Fibroblast of skin of right biceps (primary cell): Measurements from ENCODE around the gene RGS1.

Experiments used
- DNase-seq: peaks from one replicate; pipeline ENCODE4 v3.0.0-alpha.2; 2013

Gene RGS1

GRCh38 chr1:192554904-192555303, 20.7 kb upstream of the RGS1 start:
- no peak for DNase-seq

GRCh38 chr1:192555399-192555798, 20.2 kb upstream of the RGS1 start:
- no peak for DNase-seq

GRCh38 chr1:192557841-192558595, 17.6 kb upstream of the RGS1 start:
- peak; percentile 77 for DNase-seq

- peak; percentile 97 for DNase-seq
Observed at GRCh38 chr1:192559115-192560006, 16.2 kb upstream of the RGS1 start.

- no peak for DNase-seq
Observed at GRCh38 chr1:192561301-192561700, 14.3 kb upstream of the RGS1 start.

GRCh38 chr1:192563129-192563528, 12.4 kb upstream of the RGS1 start:
- DNase-seq = no peak

GRCh38 chr1:192564099-192564498, 11.5 kb upstream of the RGS1 start:
- DNase-seq = no peak

GRCh38 chr1:192565946-192566345, 9.6 kb upstream of the RGS1 start:
- no peak for DNase-seq

GRCh38 chr1:192566657-192567056, 8.9 kb upstream of the RGS1 start:
- no peak for DNase-seq

GRCh38 chr1:192568063-192568462, 7.5 kb upstream of the RGS1 start:
- DNase-seq = no peak

GRCh38 chr1:192571668-192572067, 3.9 kb upstream of the RGS1 start:
- DNase-seq = no peak

GRCh38 chr1:192573499-192573898, 2.1 kb upstream of the RGS1 start:
- DNase-seq = peak; percentile 41

- no peak for DNase-seq
Observed at GRCh38 chr1:192574073-192574472, 1.5 kb upstream of the RGS1 start.

GRCh38 chr1:192576190-192577144, 894 bp downstream of the RGS1 start:
- no peak for DNase-seq

GRCh38 chr1:192577145-192578140, 1.9 kb downstream of the RGS1 start:
- DNase-seq = no peak

GRCh38 chr1:192578144-192578909, 2.8 kb downstream of the RGS1 start:
- no peak for DNase-seq

- peak; percentile 23 for DNase-seq
Observed at GRCh38 chr1:192579010-192579738, 3.6 kb downstream of the RGS1 start.

GRCh38 chr1:192580351-192580962, 4.9 kb downstream of the RGS1 start:
- DNase-seq = peak; percentile 63

GRCh38 chr1:192581131-192581927, 5.8 kb downstream of the RGS1 start:
- no peak for DNase-seq
